Measurements from ENCODE around the gene CREBBP. TPM values are rescaled to one million over a fixed set of nuclear protein-coding genes. Genes with fewer than 3 reads are reported as not detected.
A peak's percentile ranks its signal among the peaks of the same experiment; 100 is the strongest.

CREBBP gene
- polyA plus RNA-seq, 1 experiment, result 9.8 TPM

GRCh38 chr16:3810818-3811217, 69.7 kb downstream of the CREBBP start:
- ChIA-PET CTCF (no interaction called here), POLR2A (no interaction called here)
- Histone ChIP-seq H3K27me3 (ENCODE audit: control insufficient read depth, insufficient read depth, low read length) (no peaks in the 10 kb centered on the region), H3K9me3 (ENCODE audit: control insufficient read depth, insufficient read depth, low read length) (no peaks in the 10 kb centered on the region), H3K4me3 (ENCODE audit: low read depth, low read length) (no peak overlapping the region), H3K27ac (ENCODE audit: low read depth, low read length) (no peak overlapping the region)
- DNase-seq (ENCODE audit: low read depth, low spot score), result no peak
- TF ChIP-seq, protein P1, sequence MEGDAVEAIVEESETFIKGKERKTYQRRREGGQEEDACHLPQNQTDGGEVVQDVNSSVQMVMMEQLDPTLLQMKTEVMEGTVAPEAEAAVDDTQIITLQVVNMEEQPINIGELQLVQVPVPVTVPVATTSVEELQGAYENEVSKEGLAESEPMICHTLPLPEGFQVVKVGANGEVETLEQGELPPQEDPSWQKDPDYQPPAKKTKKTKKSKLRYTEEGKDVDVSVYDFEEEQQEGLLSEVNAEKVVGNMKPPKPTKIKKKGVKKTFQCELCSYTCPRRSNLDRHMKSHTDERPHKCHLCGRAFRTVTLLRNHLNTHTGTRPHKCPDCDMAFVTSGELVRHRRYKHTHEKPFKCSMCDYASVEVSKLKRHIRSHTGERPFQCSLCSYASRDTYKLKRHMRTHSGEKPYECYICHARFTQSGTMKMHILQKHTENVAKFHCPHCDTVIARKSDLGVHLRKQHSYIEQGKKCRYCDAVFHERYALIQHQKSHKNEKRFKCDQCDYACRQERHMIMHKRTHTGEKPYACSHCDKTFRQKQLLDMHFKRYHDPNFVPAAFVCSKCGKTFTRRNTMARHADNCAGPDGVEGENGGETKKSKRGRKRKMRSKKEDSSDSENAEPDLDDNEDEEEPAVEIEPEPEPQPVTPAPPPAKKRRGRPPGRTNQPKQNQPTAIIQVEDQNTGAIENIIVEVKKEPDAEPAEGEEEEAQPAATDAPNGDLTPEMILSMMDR (IDR thresholded peaks at IDR 0.05; ENCODE audit: low read depth, low read length), result no peak

- Histone ChIP-seq H3K9me3 (ENCODE audit: control insufficient read depth, insufficient read depth, low read length) (no peaks in the 10 kb centered on the region), H3K27ac (ENCODE audit: low read depth, low read length) (no peak overlapping the region), H3K27me3 (ENCODE audit: control insufficient read depth, insufficient read depth, low read length) (no peaks in the 10 kb centered on the region), H3K4me3 (ENCODE audit: low read depth, low read length) (no peak overlapping the region)
- ChIA-PET CTCF (no interaction called here), POLR2A (no interaction called here)
- DNase-seq (ENCODE audit: low read depth, low spot score), result no peak
- TF ChIP-seq, protein P1 (IDR thresholded peaks at IDR 0.05; ENCODE audit: low read depth, low read length), result no peak
Measured at GRCh38 chr16:3810198-3810664, 70.3 kb downstream of the CREBBP start.

DNA sequence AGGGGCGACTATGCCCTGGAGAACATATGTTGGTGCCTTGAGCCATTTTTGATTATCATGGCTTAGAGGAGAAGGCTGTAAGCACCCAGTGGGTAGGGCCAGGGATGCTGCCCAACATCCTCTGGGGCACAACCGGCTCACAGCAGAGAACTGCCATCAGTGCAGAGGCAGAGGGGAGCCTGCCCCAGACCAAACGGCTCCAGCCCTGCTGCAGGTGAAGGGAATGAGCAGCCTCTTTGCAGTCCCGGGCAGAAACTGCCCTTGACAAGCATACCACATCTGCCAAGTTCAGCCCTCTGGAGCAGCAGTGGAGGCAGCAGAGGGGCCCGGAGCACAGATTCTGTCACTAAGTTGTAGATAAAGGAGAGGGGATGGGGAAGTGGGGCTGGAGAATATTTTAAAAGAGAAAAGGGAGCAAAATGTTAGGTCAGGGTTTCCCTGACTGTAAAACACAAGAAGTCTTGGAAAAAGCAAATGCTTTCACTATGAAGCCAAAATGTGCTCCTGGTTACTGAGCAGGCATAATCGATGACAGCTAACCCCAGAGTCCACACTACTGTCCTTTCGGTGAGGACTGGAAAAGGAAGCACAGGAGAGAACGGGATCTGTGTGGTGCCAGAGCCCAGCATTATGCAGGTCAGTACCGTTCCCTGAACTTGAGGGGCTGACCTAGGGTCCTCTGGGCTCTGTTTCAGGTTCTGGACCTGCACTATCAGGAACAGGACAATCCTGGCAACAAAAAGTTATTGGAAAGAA, 72.0 kb downstream of the CREBBP start:
- no peak for DNase-seq (ENCODE audit: low read depth, low spot score)
- TF ChIP-seq, protein P1 (IDR thresholded peaks at IDR 0.05; ENCODE audit: low read depth, low read length), result no peak
- Histone ChIP-seq H3K4me3 (ENCODE audit: low read depth, low read length) (no peak overlapping the region), H3K9me3 (ENCODE audit: control insufficient read depth, insufficient read depth, low read length) (no peaks in the 10 kb centered on the region), H3K27ac (ENCODE audit: low read depth, low read length) (peak overlapping the region; percentile 1), H3K27me3 (ENCODE audit: control insufficient read depth, insufficient read depth, low read length) (no peaks in the 10 kb centered on the region)
- CTCF ChIA-PET, result no interaction called here
- POLR2A ChIA-PET, result no interaction called here

DNA sequence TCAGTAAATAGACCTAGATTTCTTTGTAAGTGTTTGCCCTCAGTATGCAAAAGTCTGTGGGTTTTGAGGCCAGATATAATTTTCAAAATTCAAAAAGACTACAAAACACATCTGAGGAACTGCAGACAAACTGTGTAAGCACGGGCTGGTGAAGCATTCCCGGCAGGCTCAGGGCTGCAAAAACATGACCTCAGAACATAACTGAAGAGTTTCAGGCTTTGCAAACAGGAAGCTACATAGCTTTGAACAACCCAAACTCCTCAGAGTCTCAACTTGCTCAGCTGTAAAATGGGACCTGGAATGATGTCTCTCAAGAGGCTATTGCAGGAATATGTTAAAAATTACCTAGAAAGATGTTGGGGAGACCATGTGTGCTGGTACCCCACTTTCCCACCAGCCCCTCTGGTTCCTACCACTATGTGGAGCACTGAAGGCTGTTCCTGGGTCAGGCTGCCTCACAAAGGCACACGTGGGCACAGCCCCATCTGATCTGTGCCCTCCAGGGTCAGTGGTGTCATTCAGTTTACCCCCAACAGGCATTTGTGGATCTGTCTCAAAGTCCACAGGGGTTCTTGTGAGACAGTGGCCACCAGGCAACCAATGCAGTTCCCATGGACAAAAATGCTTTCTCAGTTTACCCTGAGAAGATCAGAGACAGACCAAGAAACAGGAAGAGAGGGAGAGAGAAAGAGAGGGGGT, 72.9 kb downstream of the CREBBP start:
- no peak overlapping the region for H3K4me3 ChIP-seq (ENCODE audit: low read depth, low read length)
- TF ChIP-seq, protein P1 (IDR thresholded peaks at IDR 0.05; ENCODE audit: low read depth, low read length), result no peak
- ChIA-PET CTCF (no interaction called here), POLR2A (no interaction called here)
- H3K27ac ChIP-seq (ENCODE audit: low read depth, low read length), result no peak overlapping the region
- no peak for DNase-seq (ENCODE audit: low read depth, low spot score)
- H3K9me3 ChIP-seq (ENCODE audit: control insufficient read depth, insufficient read depth, low read length), result no peaks in the 10 kb centered on the region
- no peaks in the 10 kb centered on the region for H3K27me3 ChIP-seq (ENCODE audit: control insufficient read depth, insufficient read depth, low read length)

DNA sequence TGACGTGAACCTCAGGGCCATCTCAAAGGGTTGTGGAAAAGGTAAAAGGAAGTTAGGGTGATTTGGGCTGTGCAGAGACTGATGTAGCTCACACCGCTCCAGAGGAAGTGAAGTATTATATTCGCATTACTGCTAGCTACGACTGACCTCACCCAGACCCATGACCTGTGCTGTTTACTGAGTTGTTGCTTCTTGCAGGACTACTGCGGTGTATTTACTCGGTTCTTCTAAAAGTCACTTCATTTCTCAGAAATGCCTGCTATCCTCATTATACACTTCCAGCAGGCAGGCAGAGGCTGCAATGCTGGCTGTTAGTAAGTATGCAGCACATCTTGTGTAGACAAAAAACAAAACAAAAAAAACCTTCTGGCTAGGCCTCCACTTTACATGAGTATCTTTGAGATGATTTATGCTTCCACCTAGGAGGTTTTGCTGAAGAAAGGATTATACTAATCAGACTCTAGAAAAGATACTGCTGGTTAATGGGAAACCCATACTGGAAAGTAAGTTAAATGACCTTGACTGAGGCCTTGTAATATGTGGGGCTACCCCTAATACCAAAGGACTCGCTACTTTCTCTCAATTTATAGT, 76.0 kb downstream of the CREBBP start:
- no peaks in the 10 kb centered on the region for H3K9me3 ChIP-seq (ENCODE audit: control insufficient read depth, insufficient read depth, low read length)

More for the DNA sequence above, 76.0 kb downstream of the CREBBP start:
- TF ChIP-seq, protein P1 (IDR thresholded peaks at IDR 0.05; ENCODE audit: low read depth, low read length), result no peak
- POLR2A ChIA-PET, result no interaction called here
- H3K27ac ChIP-seq (ENCODE audit: low read depth, low read length), result no peak overlapping the region
- H3K27me3 ChIP-seq (ENCODE audit: control insufficient read depth, insufficient read depth, low read length), result no peaks in the 10 kb centered on the region
- no peak for DNase-seq (ENCODE audit: low read depth, low spot score)
- no peak overlapping the region for H3K4me3 ChIP-seq (ENCODE audit: low read depth, low read length)
- CTCF ChIA-PET, result interaction anchor here (1.6 kb wide), 1 partner anchor 8 kb away, joined by 5 read pairs; no protein-coding TSS in a partner anchor
